SJSA1 (cell line): Measurements from ENCODE around the gene WWOX. TPM values are rescaled to one million over a fixed set of nuclear protein-coding genes. Genes with fewer than 3 reads are reported as not detected.

Experiments
- DNase-seq, 2 experiments: peaks; one replicate each; pipeline ENCODE4 v3.0.0-alpha.2; 2015 to 2020; ENCODE audit warnings: low spot score in 2 of 2, low read depth in 1 of 2
- H3K27ac ChIP-seq: fragments of 250-450 bp; sonication (Bioruptor Pico); 2 replicates; pipeline ENCODE4 v1.5.1; 2020; ENCODE audit warnings: mild to moderate bottlenecking, moderate library complexity
- H3K27me3 ChIP-seq: fragments of 250-450 bp; sonication (Bioruptor Pico); replicated peaks from 2 replicates; pipeline ENCODE4 v1.5.1; 2020; ENCODE audit warnings: mild to moderate bottlenecking, moderate library complexity
- H3K36me3 ChIP-seq: fragments of 250-450 bp; sonication (Bioruptor Pico); 2 replicates; pipeline ENCODE4 v1.5.1; 2020; ENCODE audit warnings: mild to moderate bottlenecking
- H3K4me1 ChIP-seq: fragments of 250-450 bp; sonication (Bioruptor Pico); replicated peaks from 2 replicates; pipeline ENCODE4 v1.6.1; 2021; ENCODE audit warnings: mild to moderate bottlenecking
- H3K4me3 ChIP-seq: fragments of 250-450 bp; sonication (Bioruptor Pico); 2 replicates; pipeline ENCODE4 v1.5.1; 2020; ENCODE audit warnings: mild to moderate bottlenecking
- H3K9me3 ChIP-seq: fragments of 250-450 bp; sonication (Bioruptor Pico); replicated peaks from 2 replicates; pipeline ENCODE4 v1.5.1; 2020; ENCODE audit warnings: mild to moderate bottlenecking
- total RNA-seq: library from RNA; depleted of rRNA; stranded (reverse); fragments of >200 nt; shearing (Covaris generic); gene quantifications from 2 replicates; pipeline ENCODE4 v1.2.3, GENCODE V29; 2014

WWOX gene
- total RNA-seq, 1 experiment from 2014 or later, result 13.4 TPM

DNA sequence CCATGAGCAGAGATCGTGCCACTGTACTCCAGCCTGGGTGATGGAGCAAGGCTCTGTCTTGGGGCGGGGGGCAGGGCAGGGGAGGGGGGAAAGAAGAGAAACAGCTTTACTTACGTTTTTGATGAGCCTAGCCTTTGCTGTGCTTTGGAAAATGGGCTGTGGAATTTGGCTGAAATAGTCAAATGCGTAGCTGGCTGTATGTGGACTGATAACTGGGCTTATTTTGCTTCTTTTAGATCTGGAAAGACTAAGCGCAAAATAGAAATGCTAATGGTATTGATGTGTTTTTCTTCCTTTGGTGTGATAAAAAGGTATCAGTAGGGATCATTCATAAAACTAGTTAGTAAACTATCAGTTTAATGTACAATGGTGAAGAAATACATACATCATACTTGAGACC, 346.4 kb downstream of the WWOX start:
- Histone ChIP-seq H3K4me3 (no peak overlapping the region), H3K36me3 (no peaks in the 10 kb centered on the region), H3K27ac (no peak overlapping the region), H3K4me1 (peaks cover 2% of the 10 kb centered on the region; the same call in 1 of the 2 replicates), H3K27me3 (no peaks in the 10 kb centered on the region), H3K9me3 (no peaks in the 10 kb centered on the region)
- DNase-seq, result no peak

DNA sequence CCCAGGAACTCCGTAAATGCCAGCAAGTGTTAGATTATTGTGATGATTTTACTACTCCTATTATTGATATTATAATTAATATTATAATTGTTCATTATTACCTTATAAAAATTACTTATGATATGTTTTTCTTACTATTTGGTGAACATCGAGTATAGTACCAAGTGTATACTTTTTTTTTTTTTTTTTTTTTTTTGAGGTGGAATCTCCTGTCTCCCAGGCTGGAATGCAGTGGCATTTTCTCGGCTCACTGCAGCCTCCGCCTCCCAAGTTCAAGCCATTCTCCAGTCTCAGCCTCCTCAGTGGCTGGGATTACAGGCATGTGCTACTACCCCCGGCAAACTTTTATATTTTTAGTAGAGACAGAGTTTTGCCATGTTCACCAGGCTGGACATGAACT, 347.0 kb downstream of the WWOX start:
- Histone ChIP-seq H3K27me3 (no peaks in the 10 kb centered on the region), H3K9me3 (no peaks in the 10 kb centered on the region), H3K27ac (no peak overlapping the region), H3K4me3 (no peak overlapping the region), H3K4me1 (peaks cover 2% of the 10 kb centered on the region; the same call in 1 of the 2 replicates), H3K36me3 (no peaks in the 10 kb centered on the region)
- no peak for DNase-seq

DNA sequence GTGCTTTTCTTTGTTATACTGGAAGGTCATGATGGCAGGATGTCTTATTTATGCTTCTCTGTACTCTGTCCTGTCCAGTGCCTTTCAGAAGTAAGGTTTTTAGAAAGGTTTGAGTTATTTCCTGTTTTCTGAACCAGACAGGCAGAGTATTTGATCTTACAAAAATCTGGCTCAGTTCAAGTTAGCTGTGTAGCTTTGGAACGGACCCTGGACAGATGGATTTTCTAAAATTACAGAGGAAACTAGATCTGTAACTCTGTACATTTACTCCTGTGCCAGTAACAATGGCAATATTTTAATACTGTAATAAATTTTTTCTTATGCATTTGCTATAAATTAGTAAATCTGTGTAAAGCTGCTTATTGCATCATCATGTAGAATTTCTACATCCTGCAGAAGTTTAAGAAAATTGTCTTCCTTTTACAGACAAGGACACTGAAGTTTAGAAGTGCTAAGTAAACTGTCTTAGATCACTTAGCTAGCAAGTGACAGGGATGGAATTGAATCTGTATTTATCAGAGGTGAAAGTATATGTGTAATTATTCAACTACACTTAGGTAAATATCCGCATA, 347.6 kb downstream of the WWOX start:
- H3K4me1 ChIP-seq, result peaks cover 2% of the 10 kb centered on the region; the same call in 1 of the 2 replicates
- H3K9me3 ChIP-seq, result no peaks in the 10 kb centered on the region
- H3K27me3 ChIP-seq, result no peaks in the 10 kb centered on the region
- DNase-seq, result no peak
- H3K4me3 ChIP-seq, result no peak overlapping the region
- no peaks in the 10 kb centered on the region for H3K36me3 ChIP-seq
- no peak overlapping the region for H3K27ac ChIP-seq

DNA sequence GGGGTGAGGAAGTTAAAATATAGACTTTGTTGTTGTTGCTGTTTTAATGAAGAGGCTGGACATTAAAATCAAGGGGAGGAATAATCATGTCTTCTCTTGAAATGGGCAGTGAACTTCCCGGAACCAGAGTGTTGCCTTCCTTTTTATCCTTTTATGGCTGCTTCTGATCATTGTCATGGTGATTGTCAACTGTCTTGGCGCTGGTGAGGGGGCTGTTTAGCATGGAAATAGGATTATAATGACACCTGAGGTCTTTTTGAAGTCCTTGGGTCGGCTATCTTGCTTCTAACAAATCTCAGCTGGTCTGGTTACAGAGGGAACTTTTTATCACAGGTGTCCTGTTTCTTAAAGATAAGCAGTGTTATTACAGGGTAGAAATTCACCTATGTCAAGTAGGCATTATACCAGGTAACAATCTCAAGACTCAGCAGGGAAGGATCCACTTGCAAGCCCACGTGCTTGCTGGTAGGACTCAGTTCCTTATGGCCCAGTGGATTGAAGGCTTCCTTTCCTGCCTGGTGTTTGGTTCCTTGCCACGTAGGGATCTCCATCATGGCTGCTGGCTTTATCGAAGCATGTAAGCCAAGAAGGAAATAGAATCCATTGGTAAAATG, 349.3 kb downstream of the WWOX start:
- H3K4me3 ChIP-seq, result no peak overlapping the region
- H3K9me3 ChIP-seq, result no peaks in the 10 kb centered on the region
- no peak overlapping the region for H3K27ac ChIP-seq
- no peak for DNase-seq
- no peaks in the 10 kb centered on the region; the same call in 1 of the 2 replicates for H3K4me1 ChIP-seq
- no peaks in the 10 kb centered on the region for H3K27me3 ChIP-seq
- H3K36me3 ChIP-seq, result no peaks in the 10 kb centered on the region

DNA sequence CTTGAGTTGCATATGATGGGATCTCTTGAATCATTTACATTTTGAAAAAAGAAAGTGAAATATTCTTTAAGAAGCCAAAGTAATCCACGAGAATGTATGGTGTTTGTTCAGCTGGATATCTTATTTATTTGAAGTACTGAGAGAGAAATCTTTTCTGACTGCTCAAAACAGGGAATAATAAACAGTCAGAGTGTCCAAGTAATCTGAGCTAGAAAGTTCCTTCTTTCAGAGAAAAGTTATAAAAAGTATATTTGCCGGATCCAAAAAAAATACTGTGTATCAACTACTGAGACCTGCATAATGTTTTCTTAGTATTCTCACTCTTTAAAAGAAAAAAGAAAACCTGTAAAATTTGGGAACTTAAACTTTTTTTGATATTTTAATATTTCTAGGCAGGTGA, 350.8 kb downstream of the WWOX start:
- Histone ChIP-seq H3K36me3 (no peaks in the 10 kb centered on the region), H3K4me1 (no peaks in the 10 kb centered on the region), H3K27me3 (no peaks in the 10 kb centered on the region), H3K4me3 (no peak overlapping the region), H3K9me3 (no peaks in the 10 kb centered on the region), H3K27ac (no peak overlapping the region)
- DNase-seq, result no peak

DNA sequence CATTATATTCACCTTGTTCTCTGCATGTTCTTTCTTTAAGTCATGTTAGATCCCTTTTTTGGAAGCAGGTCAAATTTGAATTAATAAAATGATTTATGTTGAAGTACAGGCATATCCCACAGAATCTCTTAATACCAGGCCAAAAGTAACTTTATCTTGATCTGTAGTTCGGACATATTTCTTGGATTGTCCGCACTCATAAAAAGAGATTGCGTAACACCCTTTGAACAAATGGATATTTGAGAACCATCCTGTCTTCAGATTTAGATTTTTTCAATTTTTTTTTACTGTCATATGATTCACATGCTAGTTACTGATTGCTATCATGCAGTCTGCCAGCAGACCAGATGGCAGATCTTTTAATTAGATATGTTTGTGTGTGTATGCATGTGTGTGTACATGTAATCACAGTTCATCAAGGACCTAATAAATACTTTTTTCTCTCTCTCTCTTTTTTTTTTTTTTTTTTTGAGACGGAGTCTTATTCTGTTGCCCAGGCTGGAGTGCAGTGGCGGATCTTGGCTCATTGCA, 352.6 kb downstream of the WWOX start:
- Histone ChIP-seq H3K9me3 (no peaks in the 10 kb centered on the region), H3K27ac (no peak overlapping the region), H3K4me3 (no peak overlapping the region), H3K27me3 (no peaks in the 10 kb centered on the region), H3K4me1 (no peaks in the 10 kb centered on the region), H3K36me3 (no peaks in the 10 kb centered on the region)
- no peak for DNase-seq

DNA sequence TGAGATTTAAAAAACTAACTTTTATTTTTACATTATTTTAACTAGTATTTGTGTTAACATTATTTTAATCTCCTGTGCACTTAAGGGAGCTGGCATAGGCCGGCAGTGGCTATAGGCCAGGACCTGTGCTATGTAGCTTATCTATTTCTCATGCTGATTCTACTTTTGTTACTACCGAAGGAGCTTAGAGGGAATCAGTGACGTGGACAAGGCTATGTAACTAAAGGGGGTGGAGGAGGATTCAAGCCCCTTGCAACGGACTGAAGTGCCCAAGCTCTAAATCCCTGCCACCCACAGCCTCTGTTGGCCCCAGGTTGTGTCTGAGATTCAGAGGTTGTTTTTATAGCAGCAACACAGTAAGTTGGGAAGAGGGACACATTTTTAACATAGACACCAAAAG, 356.4 kb downstream of the WWOX start:
- Histone ChIP-seq H3K4me1 (peaks cover 9% of the 10 kb centered on the region), H3K27ac (no peak overlapping the region), H3K27me3 (no peaks in the 10 kb centered on the region), H3K4me3 (no peak overlapping the region), H3K9me3 (0 out of 2 replicates have a peak, but pooled peaks cover 3% of the 10 kb centered on the region), H3K36me3 (no peaks in the 10 kb centered on the region)
- DNase-seq, result no peak

DNA sequence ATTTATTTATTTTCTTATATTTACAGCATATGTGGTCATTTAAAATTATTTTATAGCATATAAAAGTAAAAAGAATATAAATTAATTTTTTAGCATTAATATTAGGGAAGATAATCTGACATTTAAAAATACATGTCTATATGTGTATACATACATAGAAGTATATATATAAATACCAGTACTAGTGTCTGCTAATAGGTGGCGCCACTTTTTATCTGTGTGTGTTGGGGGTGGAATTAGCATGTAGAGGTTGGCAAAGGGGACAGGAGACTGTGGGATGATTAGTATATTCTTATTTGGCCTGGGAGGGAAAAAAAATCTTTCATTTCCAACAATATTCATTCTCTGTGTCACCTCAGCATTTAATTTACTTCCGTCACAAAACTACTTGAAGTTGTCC, 359.1 kb downstream of the WWOX start:
- DNase-seq, result no peak
- Histone ChIP-seq H3K4me1 (peaks cover 32% of the 10 kb centered on the region), H3K4me3 (no peak overlapping the region), H3K9me3 (0 out of 2 replicates have a peak, but pooled peaks cover 4% of the 10 kb centered on the region), H3K27me3 (no peaks in the 10 kb centered on the region), H3K36me3 (no peaks in the 10 kb centered on the region), H3K27ac (no peak overlapping the region)

DNA sequence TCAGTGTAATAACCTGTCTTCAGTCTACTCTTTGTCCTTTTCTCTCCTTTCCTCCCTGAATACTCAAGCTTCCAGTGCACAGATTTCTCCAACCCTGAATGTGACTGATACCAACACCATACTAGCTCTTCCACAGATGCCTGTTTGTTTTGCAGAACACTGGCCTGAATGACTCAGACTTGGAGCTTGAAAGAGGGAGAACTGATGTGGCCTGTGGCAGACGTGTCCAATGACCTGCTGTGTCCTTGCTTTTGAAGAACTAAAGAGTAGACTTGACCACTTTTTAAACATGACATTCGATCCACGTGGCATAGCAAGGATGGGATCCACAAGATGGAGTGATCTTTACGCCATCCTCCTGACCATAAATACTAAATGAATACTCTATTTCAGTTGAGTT, 361.0 kb downstream of the WWOX start:
- peak in 1 of 2 experiments; percentile 5 for DNase-seq
- Histone ChIP-seq H3K27me3 (no peaks in the 10 kb centered on the region), H3K27ac (no peak overlapping the region), H3K4me1 (peaks cover 32% of the 10 kb centered on the region), H3K36me3 (no peaks in the 10 kb centered on the region), H3K4me3 (no peak overlapping the region), H3K9me3 (0 out of 2 replicates have a peak, but pooled peaks cover 4% of the 10 kb centered on the region)

DNA sequence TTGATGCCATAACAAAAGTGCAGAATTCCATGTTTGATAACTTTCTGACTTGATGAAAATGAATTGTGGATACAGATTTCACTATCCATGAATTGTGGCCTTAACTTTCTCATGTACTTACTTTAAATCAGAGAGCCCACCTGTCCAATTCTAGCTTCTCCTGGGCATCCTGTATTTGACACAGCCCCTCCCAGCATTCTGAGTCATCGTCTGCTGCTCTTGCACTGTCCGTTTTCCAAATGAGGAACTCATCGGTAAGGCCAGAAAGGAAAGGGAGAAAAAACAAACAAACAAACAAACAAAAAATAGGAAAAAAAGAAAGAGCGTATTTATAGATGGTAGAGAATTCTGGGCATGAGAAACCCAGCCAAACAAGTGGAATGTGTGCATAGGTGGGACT, 361.6 kb downstream of the WWOX start:
- Histone ChIP-seq H3K27me3 (no peaks in the 10 kb centered on the region), H3K9me3 (0 out of 2 replicates have a peak, but pooled peaks cover 4% of the 10 kb centered on the region), H3K4me3 (no peak overlapping the region), H3K36me3 (no peaks in the 10 kb centered on the region), H3K27ac (no peak overlapping the region), H3K4me1 (peaks cover 32% of the 10 kb centered on the region)
- DNase-seq, result peak in 1 of 2 experiments; percentile 12

DNA sequence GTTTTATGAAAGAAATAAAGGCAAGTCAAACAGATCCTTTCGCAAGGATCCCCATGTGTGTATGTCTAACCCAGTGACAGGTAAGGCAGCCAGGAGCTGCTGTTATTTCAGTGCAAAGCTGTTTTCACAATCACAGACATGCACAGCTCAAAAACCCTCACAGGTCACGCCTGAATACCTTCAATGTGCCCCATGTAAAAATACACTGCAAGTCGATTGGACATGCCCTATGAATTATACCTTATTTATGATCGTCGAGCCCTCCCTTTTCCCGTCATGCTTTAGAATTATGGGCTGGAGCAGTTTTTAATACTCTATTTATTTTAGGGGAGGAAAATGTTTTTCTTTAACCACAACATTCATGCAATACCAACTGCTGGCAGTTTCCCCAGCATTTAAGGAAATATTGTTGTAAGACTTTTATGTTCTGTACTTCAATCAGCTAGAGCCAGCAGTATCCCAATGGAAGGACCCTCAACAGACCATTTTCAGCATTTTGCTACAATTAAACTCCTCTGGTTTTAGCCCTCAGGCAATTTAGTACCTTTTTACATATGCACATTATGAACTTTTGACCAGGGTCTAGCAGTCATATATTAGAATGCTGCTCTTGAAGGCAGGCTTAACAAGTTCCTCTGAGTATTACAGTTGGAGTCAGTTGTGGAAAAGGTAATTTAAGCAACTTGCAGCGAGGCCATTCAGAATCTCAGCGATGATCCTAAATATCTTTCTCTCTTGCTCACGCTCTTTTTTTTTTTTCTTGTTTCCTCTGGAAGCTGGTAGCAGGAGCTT, 362.2 kb downstream of the WWOX start:
- Histone ChIP-seq H3K4me1 (peaks cover 32% of the 10 kb centered on the region), H3K27me3 (no peaks in the 10 kb centered on the region), H3K36me3 (no peaks in the 10 kb centered on the region), H3K4me3 (no peak overlapping the region), H3K9me3 (0 out of 2 replicates have a peak, but pooled peaks cover 4% of the 10 kb centered on the region), H3K27ac (no peak overlapping the region)
- peak in 1 of 2 experiments; percentile 43 for DNase-seq

DNA sequence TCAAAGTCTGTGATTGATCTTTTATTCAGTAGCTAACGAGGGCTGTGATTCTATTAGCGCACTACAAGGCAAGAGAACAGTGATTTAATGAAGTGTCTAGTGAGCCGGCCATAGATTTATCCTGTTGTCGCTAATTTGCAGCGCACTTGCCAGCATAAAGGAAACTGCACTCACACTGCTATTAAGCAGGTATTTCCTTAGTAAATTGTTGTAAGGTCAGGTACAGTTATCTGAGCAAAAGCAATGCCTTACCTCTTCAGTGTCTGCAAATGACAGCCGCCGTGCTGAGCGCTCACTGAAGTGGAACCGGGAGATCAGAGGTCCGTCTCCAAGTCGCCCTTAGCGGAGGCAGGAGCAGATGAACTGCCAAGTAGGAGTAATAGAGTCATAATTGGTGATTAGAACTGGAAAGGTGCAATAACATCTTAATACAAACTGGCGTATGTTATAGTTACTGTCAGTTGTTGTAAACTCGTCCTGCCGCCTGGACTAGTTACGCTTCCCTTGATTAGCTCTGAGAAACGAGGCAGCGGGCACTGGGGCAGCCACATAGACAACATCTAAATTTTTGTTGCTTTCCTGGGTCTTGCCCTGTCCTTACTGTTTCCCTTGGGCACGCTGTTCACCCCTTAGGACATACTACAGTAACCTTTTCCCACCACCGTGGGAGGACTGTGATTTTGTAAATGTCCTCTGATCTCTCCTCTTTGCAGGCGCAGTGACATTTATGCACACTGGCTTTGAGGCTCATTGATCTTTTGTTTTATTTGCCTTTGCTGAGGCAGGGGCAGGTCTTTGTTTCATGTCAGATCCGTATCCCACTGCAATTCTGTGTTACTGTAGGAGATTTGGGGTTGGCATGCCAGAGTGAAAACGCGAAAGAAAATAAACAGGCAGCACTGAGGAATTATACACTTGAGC, 363.1 kb downstream of the WWOX start:
- H3K27ac ChIP-seq, result no peak overlapping the region
- no peaks in the 10 kb centered on the region for H3K36me3 ChIP-seq
- no peak for DNase-seq
- no peak overlapping the region for H3K4me3 ChIP-seq
- peaks cover 32% of the 10 kb centered on the region for H3K4me1 ChIP-seq
- H3K9me3 ChIP-seq, result 0 out of 2 replicates have a peak, but pooled peaks cover 4% of the 10 kb centered on the region
- no peaks in the 10 kb centered on the region for H3K27me3 ChIP-seq

DNA sequence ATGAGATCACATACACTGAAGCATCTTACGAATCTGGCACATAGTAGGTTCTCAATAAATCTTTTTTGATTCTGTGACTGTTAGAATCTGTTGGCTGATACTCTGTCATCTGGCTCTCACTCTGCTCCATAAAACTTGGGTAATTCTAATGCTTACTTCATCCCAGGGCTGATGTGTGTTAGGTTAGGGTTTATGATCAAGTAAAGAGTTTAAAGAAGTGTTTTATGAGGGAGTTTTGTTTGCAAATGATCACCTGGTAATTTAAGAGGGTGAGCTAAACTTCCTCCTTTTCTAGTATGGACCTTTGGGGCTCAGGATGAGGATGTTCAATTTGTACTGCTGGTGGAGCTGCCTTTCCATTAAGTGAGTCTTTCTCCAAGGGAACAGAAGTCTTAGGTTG, 364.1 kb downstream of the WWOX start:
- no peak for DNase-seq
- H3K4me1 ChIP-seq, result peaks cover 32% of the 10 kb centered on the region
- no peaks in the 10 kb centered on the region for H3K27me3 ChIP-seq
- 0 out of 2 replicates have a peak, but pooled peaks cover 4% of the 10 kb centered on the region for H3K9me3 ChIP-seq
- H3K36me3 ChIP-seq, result no peaks in the 10 kb centered on the region
- H3K4me3 ChIP-seq, result no peak overlapping the region
- no peak overlapping the region for H3K27ac ChIP-seq
